Stimulated activated naive B cell treated with anti-CD40 and anti-IgM and Interleukin-4, amounts not matched to agents 10 μg/mL and 1 μg/mL and 100 μg/mL, for 72 hours (primary cell): Measurements from ENCODE around the gene GMCL2.
"Not testable (repeated sequence)": the region's sequence is repeated elsewhere in the genome, so short reads cannot be mapped to it uniquely, and the experiment has no call there.

Source experiments
- ATAC-seq, 2 donors: fragments of 150-1000 bp; cut with Tn5 transposase; replicated peaks; 2 replicates each; pipeline ENCODE4 v1.10.0; 2021; ENCODE audit warnings: moderate library complexity in 1 of 2
- DNase-seq: peaks from one replicate; pipeline ENCODE4 v3.0.0; 2021
- H3K27ac Mint-ChIP-seq: one replicate; pipeline ENCODE4 v1.8.0; 2022; ENCODE audit warnings: mild to moderate bottlenecking, mixed read lengths
- H3K27me3 Mint-ChIP-seq, 2 donors: one replicate each; pipeline ENCODE4 v1.8.0; 2022; ENCODE audit warnings: mixed read lengths in 2 of 2
- H3K36me3 Mint-ChIP-seq, 2 donors: one replicate each; pipeline ENCODE4 v1.8.0; 2022; ENCODE audit warnings: mixed read lengths in 2 of 2, mild to moderate bottlenecking in 1 of 2
- H3K4me1 Mint-ChIP-seq, 2 donors: one replicate each; pipeline ENCODE4 v1.8.0; 2022; ENCODE audit warnings: mixed read lengths in 2 of 2, mild to moderate bottlenecking in 1 of 2
- H3K4me3 Mint-ChIP-seq, 2 donors: one replicate each; pipeline ENCODE4 v1.8.0; 2022; ENCODE audit warnings: mild to moderate bottlenecking in 2 of 2, mixed read lengths in 2 of 2, moderate library complexity in 1 of 2
- H3K9me3 Mint-ChIP-seq, 2 donors: one replicate each; pipeline ENCODE4 v1.8.0; 2022; ENCODE audit warnings: mixed read lengths in 2 of 2, mild to moderate bottlenecking in 1 of 2

The GMCL2 gene

GRCh38 chr5:178187014-178187413 lies at the start of gene GMCL2:
TSS of gene GMCL2 (minus strand) at chr5:178187371. CDS start at chr5:178187299, 72 bp downstream.
- Mint-ChIP-seq H3K4me3 (no peak within 1 kb of the TSS), H3K9me3 (no peaks in the 10 kb centered on the region), H3K36me3 (no peaks in the 10 kb centered on the region), H3K27ac (no peak within 1 kb of the TSS), H3K27me3 (peaks cover 8 to 10% of the 10 kb centered on the region in 2 donors), H3K4me1 (peaks cover 0 to 6% of the 10 kb centered on the region in 2 donors)
- DNase-seq (no peak), ATAC-seq (no peak)

- H3K4me3 Mint-ChIP-seq = no peak overlapping the region
- H3K36me3 Mint-ChIP-seq = peaks cover 1 to 4% of the 10 kb centered on the region in 2 donors
- H3K27me3 Mint-ChIP-seq = no peaks in the 10 kb centered on the region
- ATAC-seq (no peak), DNase-seq (no peak)
- peaks cover 28 to 51% of the 10 kb centered on the region in 2 donors for H3K4me1 Mint-ChIP-seq
- H3K9me3 Mint-ChIP-seq = no peaks in the 10 kb centered on the region
- no peak overlapping the region for H3K27ac Mint-ChIP-seq
Observed at GRCh38 chr5:178236679-178237078, 49.5 kb upstream of the GMCL2 start.

- Mint-ChIP-seq H3K36me3 (peaks cover 6 to 10% of the 10 kb centered on the region in 2 donors), H3K4me1 (peaks cover 29 to 51% of the 10 kb centered on the region in 2 donors), H3K4me3 (no peak overlapping the region), H3K27me3 (no peaks in the 10 kb centered on the region), H3K9me3 (no peaks in the 10 kb centered on the region), H3K27ac (no peak overlapping the region)
- no peak for DNase-seq
- no peak for ATAC-seq
Observed at GRCh38 chr5:178236126-178236525, 49.0 kb upstream of the GMCL2 start.

DNA sequence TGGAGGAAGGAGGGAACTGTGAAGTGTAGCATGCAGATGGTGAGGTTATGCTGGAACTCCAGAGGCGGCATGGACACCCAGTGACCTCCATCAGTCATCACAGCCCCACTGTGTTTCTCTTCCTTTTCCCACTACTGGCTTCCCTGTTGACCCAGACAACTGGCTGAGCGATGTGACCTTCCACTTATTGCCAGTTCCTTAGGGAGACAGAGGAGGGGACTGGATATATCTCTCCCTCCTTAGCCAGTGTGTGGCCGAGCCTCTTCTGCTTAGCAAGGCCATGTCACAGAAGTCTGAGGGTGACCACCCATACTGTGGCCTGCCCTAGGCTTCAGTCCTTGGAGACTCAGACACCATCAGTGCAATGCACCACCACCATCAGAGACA lies 48.4 kb upstream of the GMCL2 start:
- H3K27ac Mint-ChIP-seq = no peak overlapping the region
- no peaks in the 10 kb centered on the region for H3K27me3 Mint-ChIP-seq
- no peaks in the 10 kb centered on the region for H3K9me3 Mint-ChIP-seq
- DNase-seq (no peak), ATAC-seq (no peak)
- H3K4me3 Mint-ChIP-seq = no peak overlapping the region
- peaks cover 28 to 51% of the 10 kb centered on the region in 2 donors for H3K4me1 Mint-ChIP-seq
- H3K36me3 Mint-ChIP-seq = peaks cover 11 to 14% of the 10 kb centered on the region in 2 donors

DNA sequence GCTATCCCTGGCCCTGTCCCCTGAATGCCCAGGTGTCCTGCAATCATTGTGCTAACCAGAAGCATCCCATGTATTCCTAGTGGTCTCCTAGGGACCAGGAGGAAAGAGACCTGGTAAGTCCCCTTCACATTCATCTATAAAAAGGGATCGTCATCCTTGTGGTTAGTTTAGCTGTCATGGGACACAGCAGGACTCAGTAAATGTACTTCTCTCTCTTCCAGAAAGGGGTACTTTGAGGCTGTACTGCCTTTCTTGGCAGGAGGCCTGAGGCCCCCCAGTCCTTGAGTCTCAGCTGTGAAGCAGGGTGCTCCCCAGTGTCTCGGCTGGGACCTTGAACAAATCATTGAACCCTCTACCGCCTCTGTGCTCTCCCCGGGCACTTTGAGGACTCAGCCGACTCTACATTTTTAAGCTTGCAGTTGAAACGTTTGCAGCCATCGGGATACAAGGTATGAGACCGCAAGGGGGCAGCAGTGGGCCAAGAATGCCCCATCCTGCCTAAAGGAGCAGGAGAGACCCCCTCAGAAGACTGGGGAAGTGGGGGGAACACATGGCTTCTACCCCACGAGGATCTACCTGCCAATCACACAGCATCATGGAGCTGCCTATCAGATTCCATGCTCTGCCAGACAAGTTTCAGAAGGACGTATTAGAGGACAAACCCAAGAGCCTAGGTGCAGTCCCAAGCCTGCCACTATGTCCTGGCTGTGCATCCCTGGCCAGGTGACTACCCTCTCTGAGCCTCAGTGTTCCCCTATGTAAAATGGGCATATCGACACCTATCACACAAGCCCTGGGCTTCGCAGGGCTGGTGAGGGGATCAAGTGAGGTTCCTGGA lies 47.8 kb upstream of the GMCL2 start:
- peak overlapping the region; percentile 11 for H3K27ac Mint-ChIP-seq
- DNase-seq (peak; percentile 45), ATAC-seq (peak; percentile 28 to 29)
- no peaks in the 10 kb centered on the region for H3K27me3 Mint-ChIP-seq
- no peak overlapping the region for H3K4me3 Mint-ChIP-seq
- peaks cover 14 to 16% of the 10 kb centered on the region in 2 donors for H3K36me3 Mint-ChIP-seq
- H3K4me1 Mint-ChIP-seq = peaks cover 27 to 50% of the 10 kb centered on the region in 2 donors
- H3K9me3 Mint-ChIP-seq = no peaks in the 10 kb centered on the region

DNA sequence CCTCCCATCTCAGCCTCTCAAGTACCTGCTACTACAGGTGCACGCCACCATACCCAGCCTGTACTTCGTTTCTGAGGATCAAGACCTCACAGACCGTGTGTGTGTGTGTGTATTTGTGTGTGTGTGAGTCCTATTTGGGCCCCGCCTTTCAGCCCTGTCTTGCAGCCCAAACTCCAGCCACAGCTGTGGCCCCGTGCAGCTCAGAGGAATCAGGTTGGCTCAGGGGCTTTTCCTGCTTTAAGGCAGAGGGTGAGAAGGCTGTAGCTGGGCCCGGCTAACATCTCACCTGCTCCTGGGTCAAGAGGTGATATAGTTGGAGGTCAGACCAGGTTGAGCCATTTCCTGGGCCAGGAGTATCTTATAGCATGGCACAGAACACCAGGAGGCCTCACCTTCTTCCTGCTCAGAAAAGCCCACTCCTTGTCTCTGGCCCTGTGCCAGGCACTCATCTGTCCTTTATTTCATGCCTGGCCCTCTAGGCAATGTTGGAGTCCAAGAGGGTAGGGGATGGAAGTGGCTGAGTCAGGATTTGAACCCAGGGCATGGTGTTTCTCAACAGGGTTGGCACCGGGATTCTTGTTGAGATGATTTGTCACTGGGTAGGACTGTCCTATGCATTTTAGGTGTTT lies 47.1 kb upstream of the GMCL2 start:
- Mint-ChIP-seq H3K27me3 (no peaks in the 10 kb centered on the region), H3K36me3 (peaks cover 18 to 22% of the 10 kb centered on the region in 2 donors), H3K9me3 (no peaks in the 10 kb centered on the region), H3K4me1 (peaks cover 29 to 53% of the 10 kb centered on the region in 2 donors), H3K4me3 (no peak overlapping the region), H3K27ac (peak overlapping the region; percentile 5)
- ATAC-seq (no peak), DNase-seq (no peak)

- DNase-seq = no peak
- Mint-ChIP-seq H3K27me3 (no peaks in the 10 kb centered on the region), H3K27ac (peak overlapping the region; percentile 80), H3K4me1 (peaks cover 34 to 54% of the 10 kb centered on the region in 2 donors), H3K4me3 (peak overlapping the region; percentile 67 to 94), H3K36me3 (peaks cover 24 to 33% of the 10 kb centered on the region in 2 donors), H3K9me3 (no peaks in the 10 kb centered on the region)
- ATAC-seq = no peak
Observed at GRCh38 chr5:178232920-178233429, 45.8 kb upstream of the GMCL2 start.

DNA sequence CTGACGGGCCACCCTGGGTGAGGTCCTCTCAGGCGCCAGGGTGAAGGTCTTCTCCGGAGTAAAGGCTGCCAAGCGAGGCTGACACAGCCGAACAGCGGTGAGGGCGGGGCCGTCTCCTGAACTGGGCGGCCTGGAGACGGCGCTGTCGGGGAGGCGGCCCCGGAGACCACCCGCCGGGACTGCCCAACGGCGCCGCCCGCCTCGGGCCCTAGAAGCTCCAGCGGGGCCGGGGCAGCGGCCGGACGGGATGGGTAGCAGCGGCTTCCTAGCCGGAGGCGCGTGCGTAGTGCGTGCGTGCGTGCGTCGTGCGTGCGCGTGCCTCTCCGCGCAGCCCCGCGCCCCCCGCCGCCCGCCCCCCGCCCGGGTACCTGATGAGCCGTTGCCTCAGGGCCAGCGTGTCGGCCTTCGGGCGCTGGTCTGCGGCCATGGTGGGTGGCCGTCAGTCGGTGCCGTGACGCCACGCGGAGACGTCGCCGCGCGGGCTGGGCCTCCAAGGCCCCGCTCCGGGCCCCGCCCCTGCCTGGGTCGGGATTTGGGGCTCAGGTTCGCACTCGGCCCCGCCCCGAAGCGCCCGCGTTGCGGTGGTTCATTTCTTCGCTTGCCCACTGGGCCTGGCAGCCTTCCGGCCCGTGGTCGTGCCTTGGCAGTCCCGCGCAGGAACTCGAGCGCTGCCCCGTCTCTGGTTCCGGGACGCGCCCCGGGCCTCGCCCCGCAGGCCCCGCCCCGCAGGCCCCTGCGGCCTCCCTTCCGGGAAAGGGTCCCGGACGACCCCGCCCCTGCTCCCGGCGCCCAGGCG lies 45.2 kb upstream of the GMCL2 start, which contains the start of gene PHYKPL:
PHYKPL (minus strand) TSS at position 679 of the 796 bp plus-strand sequence; CDS start at position 427, 252 bp downstream.
- H3K4me1 Mint-ChIP-seq = peaks cover 39 to 56% of the 10 kb centered on the region in 2 donors
- peaks cover 31 to 39% of the 10 kb centered on the region in 2 donors for H3K36me3 Mint-ChIP-seq
- H3K9me3 Mint-ChIP-seq = peaks cover 0 to under 1% of the 10 kb centered on the region in 2 donors
- DNase-seq (peak; percentile 72), ATAC-seq (peak; percentile 73 to 79)
- H3K4me3 Mint-ChIP-seq = peak within 1 kb of the TSS; percentile 92 to 94
- no peaks in the 10 kb centered on the region for H3K27me3 Mint-ChIP-seq
- peak within 1 kb of the TSS; percentile 93 for H3K27ac Mint-ChIP-seq

DNA sequence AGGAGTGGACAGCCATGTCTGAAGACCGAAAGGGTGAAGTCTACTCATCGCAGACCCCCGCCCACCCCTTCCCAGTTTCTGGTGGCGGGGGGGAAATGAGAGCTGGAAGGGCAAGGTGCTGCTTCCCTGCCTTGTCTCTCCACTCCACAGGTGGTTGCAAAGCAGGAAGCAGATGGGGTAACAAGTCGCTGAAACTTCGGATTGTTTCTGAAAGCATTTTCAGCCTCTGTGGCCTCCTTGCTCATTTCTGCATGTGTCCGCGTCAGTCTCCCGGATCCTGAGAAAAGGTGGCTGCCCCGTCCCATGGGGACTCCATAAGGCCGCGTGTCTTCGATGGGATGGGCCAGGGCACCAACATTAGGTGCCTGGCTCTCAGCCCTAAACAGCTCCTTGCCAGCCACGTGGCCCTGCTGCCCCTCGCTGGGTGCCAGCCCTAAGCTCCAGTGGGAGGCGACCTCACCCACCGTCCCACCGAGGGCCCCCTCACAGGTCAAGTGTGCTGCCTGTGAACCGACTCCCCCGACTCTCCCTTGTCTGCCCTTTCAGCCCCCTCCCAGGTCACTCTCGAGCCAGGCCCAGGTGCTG lies 44.5 kb upstream of the GMCL2 start:
- Mint-ChIP-seq H3K27ac (peak overlapping the region; percentile 93), H3K4me3 (peak overlapping the region; percentile 92 to 94), H3K36me3 (peaks cover 37 to 46% of the 10 kb centered on the region in 2 donors), H3K4me1 (peaks cover 39 to 60% of the 10 kb centered on the region in 2 donors), H3K27me3 (no peaks in the 10 kb centered on the region), H3K9me3 (peaks cover 0 to 2% of the 10 kb centered on the region in 2 donors)
- DNase-seq (no peak), ATAC-seq (peak; percentile 1 to 4)

DNA sequence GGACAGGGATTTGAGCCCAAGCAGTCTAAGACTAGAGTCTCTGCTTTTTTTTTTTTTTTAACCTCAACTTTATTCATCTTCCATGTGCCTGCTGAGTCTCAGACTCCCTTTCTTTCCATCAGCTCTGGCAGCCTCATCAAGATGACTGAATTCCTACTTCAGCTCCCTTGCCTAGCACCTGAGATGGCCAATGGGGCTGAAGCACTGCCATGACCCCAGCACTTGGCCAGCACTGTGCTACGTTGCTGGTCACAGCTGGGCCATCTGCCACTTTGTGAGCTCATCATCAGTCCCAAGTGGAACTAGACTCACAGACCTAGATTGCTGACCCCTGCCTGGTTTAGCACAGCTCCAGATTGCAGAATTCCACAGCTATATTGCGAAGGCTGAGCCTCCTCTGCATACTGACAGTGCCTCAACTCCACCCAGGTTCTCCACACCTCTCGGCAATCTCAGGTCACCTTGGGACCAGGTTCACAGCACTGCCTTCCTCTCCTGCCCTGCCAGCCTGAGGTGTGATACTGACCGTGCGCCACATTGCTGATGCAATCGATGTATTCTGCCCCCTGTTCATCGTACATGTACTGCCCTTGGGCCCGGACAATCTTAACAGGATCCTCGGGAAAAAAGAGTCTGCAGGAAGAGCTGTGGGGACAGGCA lies 43.8 kb upstream of the GMCL2 start:
- peaks cover 38 to 64% of the 10 kb centered on the region in 2 donors for H3K4me1 Mint-ChIP-seq
- DNase-seq = no peak
- H3K36me3 Mint-ChIP-seq = peaks cover 41 to 50% of the 10 kb centered on the region in 2 donors
- no peak for ATAC-seq
- H3K9me3 Mint-ChIP-seq = peaks cover 0 to 2% of the 10 kb centered on the region in 2 donors
- H3K27me3 Mint-ChIP-seq = no peaks in the 10 kb centered on the region
- peak overlapping the region; percentile 92 to 94 for H3K4me3 Mint-ChIP-seq
- H3K27ac Mint-ChIP-seq = peak overlapping the region; percentile 93

DNA sequence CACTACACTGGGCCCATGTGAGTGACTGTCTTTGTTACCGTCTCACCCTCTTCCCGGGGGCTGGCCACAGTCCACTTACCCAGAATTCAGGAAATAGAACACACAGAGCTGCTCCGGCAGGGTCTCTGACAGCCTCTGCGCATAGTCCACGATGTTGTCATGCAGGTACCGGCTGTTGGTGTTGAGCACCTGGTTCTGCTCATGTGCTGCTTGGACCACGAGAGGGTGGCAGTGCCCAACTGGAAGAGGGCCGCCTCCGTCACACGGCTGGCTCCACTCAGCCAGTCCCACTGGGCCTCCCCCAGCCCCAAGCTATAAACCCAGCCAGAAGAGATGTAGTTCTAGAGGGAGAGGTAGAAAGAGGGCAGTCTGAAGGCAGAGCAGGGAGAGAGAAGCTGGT lies 42.7 kb upstream of the GMCL2 start:
- ATAC-seq (no peak), DNase-seq (no peak)
- H3K4me3 Mint-ChIP-seq = peak overlapping the region; percentile 46 to 94
- H3K27me3 Mint-ChIP-seq = no peaks in the 10 kb centered on the region
- peaks cover 35 to 67% of the 10 kb centered on the region in 2 donors for H3K4me1 Mint-ChIP-seq
- H3K36me3 Mint-ChIP-seq = peaks cover 47 to 57% of the 10 kb centered on the region in 2 donors
- peaks cover 0 to 2% of the 10 kb centered on the region in 2 donors for H3K9me3 Mint-ChIP-seq
- H3K27ac Mint-ChIP-seq = peak overlapping the region; percentile 31

DNA sequence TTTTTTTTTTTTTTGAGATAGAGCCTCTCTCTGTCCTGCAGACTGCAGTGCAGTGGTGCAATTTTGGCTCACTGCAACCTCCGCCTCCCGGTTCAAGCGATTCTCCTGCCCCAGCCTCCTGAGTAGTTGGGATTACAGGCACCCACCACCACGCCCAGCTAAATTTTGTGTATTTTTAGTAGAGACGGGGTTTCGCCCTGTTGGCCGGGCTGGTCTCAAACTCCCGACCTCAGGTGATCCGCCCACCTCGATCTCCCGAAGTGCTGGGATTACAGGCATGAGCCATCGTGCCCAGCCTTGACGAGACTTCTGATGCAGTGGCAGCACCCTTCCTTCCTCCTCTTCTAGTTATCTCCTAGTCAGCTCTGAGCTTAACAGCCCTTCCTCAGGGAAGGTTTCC lies 41.9 kb upstream of the GMCL2 start:
- not testable (repeated sequence) for DNase-seq, H3K27me3 Mint-ChIP-seq, H3K9me3 Mint-ChIP-seq, ATAC-seq
- Mint-ChIP-seq H3K4me1 (peaks cover 35 to 60% of the 10 kb centered on the region in 2 donors), H3K4me3 (peak overlapping the region in 1 of 2 donors; percentile 20), H3K36me3 (peaks cover 50 to 64% of the 10 kb centered on the region in 2 donors), H3K27ac (peak overlapping the region; percentile 79)

DNA sequence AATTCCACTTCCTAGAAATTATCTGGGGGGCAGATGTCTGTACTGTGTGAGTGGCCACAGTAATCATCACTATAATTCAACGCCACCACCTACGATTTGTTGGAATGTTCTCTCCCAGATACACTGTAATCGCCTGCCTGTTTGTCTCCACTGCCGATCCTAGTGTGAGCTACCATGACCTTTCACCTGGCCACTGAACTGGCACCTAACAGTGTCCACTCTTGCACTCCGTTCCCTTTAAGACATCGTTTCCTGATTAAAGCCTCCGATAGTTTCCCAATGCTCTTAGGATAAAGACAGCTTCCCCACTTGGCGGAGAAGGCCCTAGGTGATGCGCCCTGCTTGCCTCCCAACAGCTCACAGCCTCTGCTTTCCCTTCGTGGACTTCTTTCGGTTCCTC lies 41.4 kb upstream of the GMCL2 start:
- peaks cover 55 to 69% of the 10 kb centered on the region in 2 donors for H3K36me3 Mint-ChIP-seq
- peaks cover 40 to 60% of the 10 kb centered on the region in 2 donors for H3K4me1 Mint-ChIP-seq
- no peak for ATAC-seq
- no peak overlapping the region for H3K4me3 Mint-ChIP-seq
- H3K27ac Mint-ChIP-seq = no peak overlapping the region
- peaks cover 0 to 2% of the 10 kb centered on the region in 2 donors for H3K9me3 Mint-ChIP-seq
- no peaks in the 10 kb centered on the region for H3K27me3 Mint-ChIP-seq
- no peak for DNase-seq
